ENCODE results near the gene SEMA3B.

- TF ChIP-seq POLR2A (IDR thresholded peaks at IDR 0.05) = no peak
- peak in 3 of 4 experiments; percentile 98 to 100 (median 99) for TF ChIP-seq CTCF (IDR thresholded peaks at IDR 0.05)
- no peak for TF ChIP-seq EP300 (IDR thresholded peaks at IDR 0.05)
- peak; percentile 66 for TF ChIP-seq POLR2AphosphoS5 (IDR thresholded peaks at IDR 0.05)
Measured at GRCh38 chr3:50272911-50273688, 4.2 kb downstream of the SEMA3B start.

Data from gastroesophageal sphincter (tissue), 3 donors.